ENCODE data around the gene SECTM1. TPM values are rescaled to one million over a fixed set of nuclear protein-coding genes. Genes with fewer than 3 reads are reported as not detected.

Gene SECTM1
- total and polyA plus RNA-seq, 9 of the 15 experiments (the other 6 are each of a cell fraction or from before 2014, with no cell fraction given): 0.11 to 0.46 (median 0.18) TPM; not detected in 6

DNA sequence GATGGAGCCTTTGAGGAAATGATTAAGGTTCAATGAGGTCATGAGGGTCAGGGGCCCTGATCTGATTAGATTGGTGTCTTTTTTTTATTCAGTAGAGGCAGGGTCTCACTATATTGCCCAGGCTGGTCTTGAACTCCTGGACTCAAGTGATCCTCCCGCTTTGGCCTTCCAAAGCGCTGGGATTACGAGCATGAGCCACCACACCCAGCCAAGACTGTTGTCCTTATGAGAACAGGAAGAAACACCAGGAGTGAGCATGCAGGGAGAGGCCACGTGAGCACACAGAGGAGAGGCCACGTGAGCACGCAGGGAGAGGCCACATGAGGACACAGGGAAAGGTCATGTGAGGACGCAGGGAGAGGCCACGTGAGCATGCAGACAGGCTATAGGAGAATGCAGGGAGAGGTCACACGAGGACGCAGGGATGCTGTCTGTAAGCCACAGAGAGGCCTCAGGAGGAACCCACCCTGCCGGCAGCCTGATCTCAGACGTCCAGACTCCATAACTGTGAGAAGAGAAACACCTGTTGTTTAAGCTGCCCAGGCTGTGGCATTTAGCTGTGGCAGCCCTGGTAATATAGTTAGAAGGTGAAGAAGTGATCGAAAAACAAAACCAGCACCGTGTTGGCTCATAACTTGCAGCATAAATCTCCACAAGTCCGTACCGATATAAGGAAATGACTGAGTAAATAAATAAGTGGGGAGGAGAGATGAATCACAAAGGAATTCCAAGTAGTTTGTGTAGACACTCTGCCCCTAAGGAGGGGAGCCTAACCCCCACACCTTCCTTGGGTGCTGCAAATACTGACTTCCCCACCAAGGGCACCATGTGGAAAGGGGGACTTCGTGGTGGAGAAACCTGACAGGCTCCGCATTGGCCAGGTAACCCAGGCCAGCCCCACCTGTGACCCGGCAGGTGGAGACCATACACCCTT, 45.4 kb downstream of the SECTM1 start (continued):
- TF ChIP-seq ZNF3 (CRISPR knock-in tag; IDR thresholded peaks at IDR 0.05): no peak
- TF ChIP-seq RFX5 (IDR thresholded peaks at IDR 0.05; ENCODE audit: low read depth, low read length): no peak
- TF ChIP-seq ZBTB7A (IDR thresholded peaks at IDR 0.05; ENCODE audit: borderline replicate concordance, control insufficient read depth, low read depth, low read length): no peak
- TF ChIP-seq, protein P1, sequence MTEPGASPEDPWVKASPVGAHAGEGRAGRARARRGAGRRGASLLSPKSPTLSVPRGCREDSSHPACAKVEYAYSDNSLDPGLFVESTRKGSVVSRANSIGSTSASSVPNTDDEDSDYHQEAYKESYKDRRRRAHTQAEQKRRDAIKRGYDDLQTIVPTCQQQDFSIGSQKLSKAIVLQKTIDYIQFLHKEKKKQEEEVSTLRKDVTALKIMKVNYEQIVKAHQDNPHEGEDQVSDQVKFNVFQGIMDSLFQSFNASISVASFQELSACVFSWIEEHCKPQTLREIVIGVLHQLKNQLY (CRISPR knock-in tag; conservative IDR thresholded peaks at IDR 0.05): peak in 1 of 2 experiments; percentile 98; a peak in 2 of 4 replicates
- no peak for TF ChIP-seq FOXA1 (IDR thresholded peaks at IDR 0.05; ENCODE audit: borderline replicate concordance)
- TF ChIP-seq CREBBP (IDR thresholded peaks at IDR 0.05; ENCODE audit: low read depth, low read length): no peak
- no peak for TF ChIP-seq MCM5 (IDR thresholded peaks at IDR 0.05; ENCODE audit: low read depth)
- peak; percentile 49; the same call in 1 of the 2 replicates for TF ChIP-seq LCOR (CRISPR knock-in tag; IDR thresholded peaks at IDR 0.05)
- TF ChIP-seq KAT2B (IDR thresholded peaks at IDR 0.05; ENCODE audit: low read depth, low read length): no peak
- TF ChIP-seq ZNF174 (CRISPR knock-in tag; IDR thresholded peaks at IDR 0.05): no peak
- TF ChIP-seq BCL6 (CRISPR knock-in tag; IDR thresholded peaks at IDR 0.05): no peak
- no peak for TF ChIP-seq GATAD2B (IDR thresholded peaks at IDR 0.05; ENCODE audit: borderline replicate concordance)
- TF ChIP-seq DNMT1 (IDR thresholded peaks at IDR 0.05): no peak; the same call in 1 of the 2 replicates
- TF ChIP-seq BCLAF1 (IDR thresholded peaks at IDR 0.05; ENCODE audit: borderline replicate concordance in 1 of 2, control insufficient read depth in 1 of 2, low read depth in 2 of 2, low read length in 1 of 2): 0 out of 4 replicates have a peak, but pooled peaks of 1 of the 2 experiments have one; percentile 23
- TF ChIP-seq CSDE1 (IDR thresholded peaks at IDR 0.05): no peak
- 0 out of 2 replicates have a peak, but pooled peaks have one; percentile 45 for TF ChIP-seq ZNF586 (CRISPR knock-in tag; conservative IDR thresholded peaks at IDR 0.05)
- no peak for TF ChIP-seq HNRNPUL1 (IDR thresholded peaks at IDR 0.05; ENCODE audit: low read length)
- peak; percentile 100 for TF ChIP-seq BHLHE40 (IDR thresholded peaks at IDR 0.05; ENCODE audit: low read length)
- TF ChIP-seq, protein P2, sequence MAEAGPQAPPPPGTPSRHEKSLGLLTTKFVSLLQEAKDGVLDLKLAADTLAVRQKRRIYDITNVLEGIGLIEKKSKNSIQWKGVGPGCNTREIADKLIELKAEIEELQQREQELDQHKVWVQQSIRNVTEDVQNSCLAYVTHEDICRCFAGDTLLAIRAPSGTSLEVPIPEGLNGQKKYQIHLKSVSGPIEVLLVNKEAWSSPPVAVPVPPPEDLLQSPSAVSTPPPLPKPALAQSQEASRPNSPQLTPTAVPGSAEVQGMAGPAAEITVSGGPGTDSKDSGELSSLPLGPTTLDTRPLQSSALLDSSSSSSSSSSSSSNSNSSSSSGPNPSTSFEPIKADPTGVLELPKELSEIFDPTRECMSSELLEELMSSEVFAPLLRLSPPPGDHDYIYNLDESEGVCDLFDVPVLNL (CRISPR knock-in tag; IDR thresholded peaks at IDR 0.05; ENCODE audit: low read depth): no peak
- TF ChIP-seq MIER1 (IDR thresholded peaks at IDR 0.05; ENCODE audit: low read depth): no peak
- TF ChIP-seq POLR3A (IDR thresholded peaks at IDR 0.05; ENCODE audit: borderline replicate concordance, extremely low read depth, insufficient read depth, insufficient read length): no peak
- TF ChIP-seq ZNF655 (CRISPR knock-in tag; IDR thresholded peaks at IDR 0.05): no peak
